Neural progenitor cell (in vitro differentiated cells): ENCODE results near the gene GLIS1. TPM values are rescaled to one million over a fixed set of nuclear protein-coding genes. Genes with fewer than 3 reads are reported as not detected.
"Not testable (repeated sequence)": the region's sequence is repeated elsewhere in the genome, so short reads cannot be mapped to it uniquely, and the experiment has no call there.

Source experiments
- DNase-seq: peaks from one replicate; pipeline ENCODE4 v3.0.0-alpha.2; 2016; ENCODE audit warnings: low spot score
- H2AFZ ChIP-seq: fragments of 200-600 bp; sonication (generic); replicated peaks from 2 replicates; pipeline ENCODE4 v1.6.1; 2016; ENCODE audit warnings: antibody characterized with exemption
- H3F3A ChIP-seq: fragments of 200-600 bp; sonication (generic); 2 replicates; pipeline ENCODE4 v1.6.1; 2016; ENCODE audit warnings: antibody characterized with exemption, low read depth
- H3K27ac ChIP-seq: fragments of 200-600 bp; sonication (generic); 2 replicates; pipeline ENCODE4 v1.5.1; 2016; ENCODE audit warnings: mild to moderate bottlenecking
- H3K27me3 ChIP-seq: fragments of 200-600 bp; sonication (generic); 2 replicates; pipeline ENCODE4 v1.6.1; 2016; ENCODE audit warnings: mild to moderate bottlenecking, moderate library complexity
- H3K36me3 ChIP-seq: fragments of 200-600 bp; sonication (generic); 2 replicates; pipeline ENCODE4 v1.5.1; 2016
- H3K4me1 ChIP-seq: fragments of 200-600 bp; sonication (generic); 2 replicates; pipeline ENCODE4 v1.6.1; 2016; ENCODE audit warnings: mixed run types
- H3K4me2 ChIP-seq: fragments of 200-600 bp; sonication (generic); 2 replicates; pipeline ENCODE4 v1.6.1; 2016
- H3K4me3 ChIP-seq: fragments of 200-600 bp; sonication (generic); 2 replicates; pipeline ENCODE4 v1.5.1; 2016
- H3K79me2 ChIP-seq: fragments of 200-600 bp; sonication (generic); 2 replicates; pipeline ENCODE4 v1.6.1; 2016; ENCODE audit warnings: low read depth
- H3K9ac ChIP-seq: fragments of 200-600 bp; sonication (generic); 2 replicates; pipeline ENCODE4 v1.6.1; 2016
- H3K9me3 ChIP-seq: fragments of 200-600 bp; sonication (generic); 2 replicates; pipeline ENCODE4 v1.5.1; 2016; ENCODE audit warnings: low read depth
- H4K20me1 ChIP-seq: fragments of 200-600 bp; sonication (generic); 2 replicates; pipeline ENCODE4 v1.6.1; 2016; ENCODE audit warnings: low read depth
- H3K27ac Mint-ChIP-seq: 3 replicates; pipeline ENCODE4 v1.8.0; 2021; ENCODE audit warnings: mixed read lengths
- H3K27me3 Mint-ChIP-seq: 2 replicates; pipeline ENCODE4 v1.8.0; 2022; ENCODE audit warnings: low read depth, mild to moderate bottlenecking, inconsistent platforms, moderate library complexity, mixed read lengths; ENCODE audit not compliant: insufficient read depth
- H3K36me3 Mint-ChIP-seq: 3 replicates; pipeline ENCODE4 v1.8.0; 2021; ENCODE audit warnings: mixed read lengths
- H3K4me1 Mint-ChIP-seq: 3 replicates; pipeline ENCODE4 v1.8.0; 2021; ENCODE audit warnings: mixed read lengths
- H3K4me3 Mint-ChIP-seq: 3 replicates; pipeline ENCODE4 v1.8.0; 2021; ENCODE audit warnings: mild to moderate bottlenecking, moderate library complexity, mixed read lengths
- H3K9me3 Mint-ChIP-seq: 3 replicates; pipeline ENCODE4 v1.8.0; 2020; ENCODE audit warnings: mixed read lengths
- EZH2 ChIP-seq: fragments of 200-600 bp; sonication (generic); IDR thresholded peaks from 2 replicates; pipeline ENCODE4 v1.6.1; 2017; ENCODE audit warnings: antibody characterized with exemption, mild to moderate bottlenecking, moderate library complexity
- EZH2phosphoT487 ChIP-seq: fragments of 200-600 bp; sonication (generic); IDR thresholded peaks from 2 replicates; pipeline ENCODE4 v1.6.1; 2017; ENCODE audit warnings: antibody characterized with exemption
- total RNA-seq: library from RNA; depleted of rRNA; stranded (reverse); fragments of >200 nt; gene quantifications from 2 replicates; pipeline ENCODE4 v1.2.3, GENCODE V29; 2015; ENCODE audit warnings: low replicate concordance
- TF ChIP-seq, protein P1 (sequence below): fragments of 200-600 bp; sonication (generic); IDR thresholded peaks from 2 replicates; pipeline ENCODE4 v1.5.1; 2017; ENCODE audit warnings: antibody characterized with exemption, mild to moderate bottlenecking

Gene GLIS1
- total RNA-seq, 1 donor from 2014 or later: not detected

DNA sequence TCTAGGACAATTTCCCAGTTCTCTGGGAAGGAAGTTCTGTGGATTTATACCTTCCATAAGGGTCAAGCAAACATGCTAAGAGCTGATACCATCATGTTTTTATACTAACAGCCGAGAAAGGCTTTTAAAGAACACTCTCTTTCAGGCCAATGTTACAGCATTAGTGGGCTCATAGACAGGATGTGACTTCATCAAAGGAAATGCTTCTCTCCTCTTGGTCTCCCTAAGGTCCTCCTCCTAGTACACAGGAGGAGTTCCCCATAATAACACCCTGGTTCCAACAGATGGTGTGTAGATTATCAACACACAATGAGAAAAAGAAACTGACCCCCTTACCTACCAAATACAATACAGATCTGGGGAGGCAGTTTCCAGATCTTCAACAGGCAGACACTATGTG lies 26.7 kb upstream of the GLIS1 start:
- no peak for TF ChIP-seq EZH2phosphoT487
- TF ChIP-seq EZH2: no peak
- TF ChIP-seq, protein P1, sequence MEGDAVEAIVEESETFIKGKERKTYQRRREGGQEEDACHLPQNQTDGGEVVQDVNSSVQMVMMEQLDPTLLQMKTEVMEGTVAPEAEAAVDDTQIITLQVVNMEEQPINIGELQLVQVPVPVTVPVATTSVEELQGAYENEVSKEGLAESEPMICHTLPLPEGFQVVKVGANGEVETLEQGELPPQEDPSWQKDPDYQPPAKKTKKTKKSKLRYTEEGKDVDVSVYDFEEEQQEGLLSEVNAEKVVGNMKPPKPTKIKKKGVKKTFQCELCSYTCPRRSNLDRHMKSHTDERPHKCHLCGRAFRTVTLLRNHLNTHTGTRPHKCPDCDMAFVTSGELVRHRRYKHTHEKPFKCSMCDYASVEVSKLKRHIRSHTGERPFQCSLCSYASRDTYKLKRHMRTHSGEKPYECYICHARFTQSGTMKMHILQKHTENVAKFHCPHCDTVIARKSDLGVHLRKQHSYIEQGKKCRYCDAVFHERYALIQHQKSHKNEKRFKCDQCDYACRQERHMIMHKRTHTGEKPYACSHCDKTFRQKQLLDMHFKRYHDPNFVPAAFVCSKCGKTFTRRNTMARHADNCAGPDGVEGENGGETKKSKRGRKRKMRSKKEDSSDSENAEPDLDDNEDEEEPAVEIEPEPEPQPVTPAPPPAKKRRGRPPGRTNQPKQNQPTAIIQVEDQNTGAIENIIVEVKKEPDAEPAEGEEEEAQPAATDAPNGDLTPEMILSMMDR: no peak
- H2AFZ ChIP-seq: no peak overlapping the region
- H3K4me2 ChIP-seq: no peak overlapping the region
- H3K4me3 ChIP-seq: no peak overlapping the region
- no peaks in the 10 kb centered on the region for H3K27me3 Mint-ChIP-seq
- H4K20me1 ChIP-seq: no peaks in the 10 kb centered on the region
- no peaks in the 10 kb centered on the region for H3K4me1 ChIP-seq
- no peaks in the 10 kb centered on the region for H3K9me3 ChIP-seq
- H3K27me3 ChIP-seq: no peaks in the 10 kb centered on the region
- H3K4me3 Mint-ChIP-seq: no peak overlapping the region
- H3K36me3 Mint-ChIP-seq: peaks cover 5% of the 10 kb centered on the region
- H3K9ac ChIP-seq: no peak overlapping the region
- H3K4me1 Mint-ChIP-seq: no peaks in the 10 kb centered on the region
- H3K27ac ChIP-seq: no peak overlapping the region
- no peaks in the 10 kb centered on the region for H3F3A ChIP-seq
- no peak overlapping the region for H3K27ac Mint-ChIP-seq
- peaks cover 6% of the 10 kb centered on the region for H3K36me3 ChIP-seq
- H3K79me2 ChIP-seq: no peaks in the 10 kb centered on the region
- no peak for DNase-seq
- H3K9me3 Mint-ChIP-seq: no peaks in the 10 kb centered on the region

DNA sequence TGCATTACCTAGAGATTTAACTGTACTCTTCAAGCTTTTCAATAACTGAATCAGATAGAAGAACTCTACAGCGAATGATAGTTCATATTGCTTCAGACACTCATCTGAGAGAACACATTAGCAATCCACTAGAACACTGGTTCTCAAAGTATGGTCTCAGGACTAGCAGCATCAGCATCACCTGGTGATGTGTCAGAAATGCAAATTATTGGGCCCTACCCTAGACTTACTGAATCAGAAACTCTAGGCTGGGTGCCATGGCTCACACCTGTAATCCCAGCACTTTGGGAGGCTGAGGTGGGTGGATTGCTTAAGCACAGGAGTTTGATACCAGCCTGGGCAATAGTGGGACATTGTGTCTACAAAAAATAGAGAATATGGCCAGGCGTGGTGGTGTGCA lies 24.9 kb upstream of the GLIS1 start:
- no peaks in the 10 kb centered on the region for H3K79me2 ChIP-seq
- no peaks in the 10 kb centered on the region for H3K27me3 ChIP-seq
- H3K9me3 ChIP-seq: no peaks in the 10 kb centered on the region
- peaks cover 6% of the 10 kb centered on the region for H3K36me3 ChIP-seq
- DNase-seq: no peak
- Mint-ChIP-seq H3K27ac (no peak overlapping the region), H3K4me1 (no peaks in the 10 kb centered on the region), H3K27me3 (no peaks in the 10 kb centered on the region), H3K36me3 (peaks cover 6% of the 10 kb centered on the region), H3K4me3 (no peak overlapping the region), H3K9me3 (no peaks in the 10 kb centered on the region)
- no peak overlapping the region for H2AFZ ChIP-seq
- H3F3A ChIP-seq: no peaks in the 10 kb centered on the region
- H3K27ac ChIP-seq: no peak overlapping the region
- no peaks in the 10 kb centered on the region for H4K20me1 ChIP-seq
- no peak overlapping the region for H3K4me3 ChIP-seq
- no peaks in the 10 kb centered on the region for H3K4me1 ChIP-seq
- no peak for TF ChIP-seq EZH2
- H3K4me2 ChIP-seq: no peak overlapping the region
- no peak overlapping the region for H3K9ac ChIP-seq

DNA sequence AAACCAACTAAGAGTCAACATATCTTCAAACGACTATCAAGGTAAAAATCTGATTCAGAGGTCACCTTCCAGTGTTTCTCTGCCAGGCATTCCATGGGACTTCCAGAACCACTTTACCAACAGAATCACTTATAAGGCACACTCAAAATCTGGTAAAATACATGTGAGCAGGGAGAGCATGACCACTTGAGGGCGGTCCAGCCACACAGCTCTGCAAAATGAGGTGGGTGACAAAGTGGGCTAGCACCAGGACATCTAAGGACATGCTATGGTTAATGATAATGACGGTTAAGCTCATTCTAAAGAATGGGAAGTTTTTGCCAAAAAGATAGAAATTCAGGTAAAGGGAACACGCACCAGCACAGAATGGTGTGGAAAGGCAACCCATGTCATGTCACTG lies 24.5 kb upstream of the GLIS1 start:
- Mint-ChIP-seq H3K27me3 (no peaks in the 10 kb centered on the region), H3K36me3 (peaks cover 6% of the 10 kb centered on the region), H3K27ac (no peak overlapping the region), H3K4me3 (no peak overlapping the region), H3K9me3 (no peaks in the 10 kb centered on the region), H3K4me1 (no peaks in the 10 kb centered on the region)
- no peaks in the 10 kb centered on the region for H4K20me1 ChIP-seq
- H3K4me3 ChIP-seq: no peak overlapping the region
- no peak for DNase-seq
- no peak overlapping the region for H3K9ac ChIP-seq
- no peaks in the 10 kb centered on the region for H3K79me2 ChIP-seq
- H2AFZ ChIP-seq: no peak overlapping the region
- no peaks in the 10 kb centered on the region for H3K9me3 ChIP-seq
- H3F3A ChIP-seq: no peaks in the 10 kb centered on the region
- no peak overlapping the region for H3K27ac ChIP-seq
- H3K4me2 ChIP-seq: no peak overlapping the region
- TF ChIP-seq, protein P1: no peak
- TF ChIP-seq EZH2phosphoT487 (no peak), EZH2 (no peak)
- H3K27me3 ChIP-seq: no peaks in the 10 kb centered on the region
- H3K4me1 ChIP-seq: no peaks in the 10 kb centered on the region
- peaks cover 6% of the 10 kb centered on the region for H3K36me3 ChIP-seq

DNA sequence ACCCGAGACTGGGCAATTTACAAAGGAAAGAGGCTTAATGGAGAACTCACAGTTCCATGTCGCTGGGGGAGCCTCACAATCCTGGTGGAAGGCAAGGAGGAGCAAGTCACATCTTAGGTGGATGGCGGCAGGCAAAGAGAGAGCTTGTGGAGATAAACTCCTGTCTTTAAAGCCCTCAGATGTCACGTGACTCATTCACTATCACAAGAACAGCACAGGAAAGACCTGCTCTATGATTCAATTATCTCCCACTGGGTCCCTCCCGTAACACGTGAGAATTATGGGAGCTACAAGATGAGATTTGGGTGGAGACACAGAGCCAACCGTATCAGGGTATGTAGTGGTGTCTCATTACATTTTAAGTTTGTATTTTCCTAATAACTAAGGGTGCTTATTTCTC lies 21.5 kb upstream of the GLIS1 start:
- H3K9me3 ChIP-seq, H3K4me2 ChIP-seq, H3K9me3 Mint-ChIP-seq, H3K36me3 Mint-ChIP-seq, DNase-seq, H3K4me3 Mint-ChIP-seq, H3K27ac ChIP-seq, H3K4me3 ChIP-seq, H3K36me3 ChIP-seq, H3K79me2 ChIP-seq, H3F3A ChIP-seq, H3K4me1 Mint-ChIP-seq, H3K27ac Mint-ChIP-seq, H3K9ac ChIP-seq, H2AFZ ChIP-seq, H3K4me1 ChIP-seq, H4K20me1 ChIP-seq, H3K27me3 ChIP-seq, H3K27me3 Mint-ChIP-seq: not testable (repeated sequence)
